ENCODE results near the gene ACSL1. TPM values are rescaled to one million over a fixed set of nuclear protein-coding genes. Genes with fewer than 3 reads are reported as not detected.

The ACSL1 gene
- polyA plus RNA-seq, 1 donor from 2014 or later, result 30.7 TPM

DNA sequence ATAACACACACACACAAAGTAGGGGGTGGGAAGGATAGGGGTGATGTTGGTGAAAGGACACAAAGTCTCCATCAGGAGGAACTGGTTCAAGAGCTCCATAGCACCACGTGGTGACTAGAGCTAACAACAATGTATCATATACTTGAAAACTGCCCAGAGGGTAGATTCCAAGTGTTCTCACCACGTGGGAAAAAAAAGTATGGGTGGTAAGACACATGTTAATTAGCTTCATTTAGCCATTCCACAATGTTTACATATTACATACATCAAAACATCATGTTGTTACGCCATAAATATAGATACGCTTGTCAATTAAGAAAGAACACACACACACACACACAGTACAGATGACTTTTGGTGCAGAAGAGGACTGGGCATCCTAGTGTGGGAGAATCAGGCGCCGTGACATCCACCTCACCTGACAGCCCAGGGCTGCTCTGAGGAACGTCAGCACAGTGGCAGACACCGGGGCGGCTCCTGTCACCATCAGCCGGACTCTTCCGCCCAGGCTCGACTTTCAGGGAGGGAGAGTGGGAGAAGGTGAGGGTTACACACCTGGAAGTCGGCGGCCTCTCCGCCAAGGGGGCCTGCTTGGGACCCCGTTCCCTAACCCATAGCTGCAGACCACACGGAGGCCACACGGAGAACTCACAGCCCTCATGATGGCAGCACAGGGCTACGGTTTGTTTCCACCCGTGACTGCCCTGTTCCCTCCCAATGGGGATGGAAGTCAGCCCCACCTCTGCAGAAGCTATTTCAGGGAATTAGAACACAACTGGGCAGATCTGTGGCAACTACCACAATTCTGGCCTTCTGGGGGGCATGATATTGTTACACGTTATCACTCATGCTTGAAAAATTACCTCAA is 60.1 kb downstream of the ACSL1 start:
- no peaks in the 10 kb centered on the region for H3K79me2 ChIP-seq (replicated peaks; ENCODE audit: insufficient read depth, low read length)

GRCh38 chr4:184764601-184765000 is 61.2 kb downstream of the ACSL1 start:
- TF ChIP-seq POLR2AphosphoS5 (IDR thresholded peaks at IDR 0.05) (no peak), SMC3 (conservative IDR thresholded peaks at IDR 0.05; ENCODE audit: poor library complexity) (no peak), EP300 (conservative IDR thresholded peaks at IDR 0.05; ENCODE audit: poor library complexity, severe bottlenecking) (no peak), EZH2 (IDR thresholded peaks at IDR 0.05; ENCODE audit: borderline replicate concordance, insufficient read depth, low read length, poor library complexity, severe bottlenecking) (no peak), TAF1 (IDR thresholded peaks at IDR 0.05; ENCODE audit: low read depth) (no peak), RAD21 (conservative IDR thresholded peaks at IDR 0.05) (no peak), MXI1 (conservative IDR thresholded peaks at IDR 0.05; ENCODE audit: poor library complexity, severe bottlenecking) (no peak)
- TF ChIP-seq, protein P1, sequence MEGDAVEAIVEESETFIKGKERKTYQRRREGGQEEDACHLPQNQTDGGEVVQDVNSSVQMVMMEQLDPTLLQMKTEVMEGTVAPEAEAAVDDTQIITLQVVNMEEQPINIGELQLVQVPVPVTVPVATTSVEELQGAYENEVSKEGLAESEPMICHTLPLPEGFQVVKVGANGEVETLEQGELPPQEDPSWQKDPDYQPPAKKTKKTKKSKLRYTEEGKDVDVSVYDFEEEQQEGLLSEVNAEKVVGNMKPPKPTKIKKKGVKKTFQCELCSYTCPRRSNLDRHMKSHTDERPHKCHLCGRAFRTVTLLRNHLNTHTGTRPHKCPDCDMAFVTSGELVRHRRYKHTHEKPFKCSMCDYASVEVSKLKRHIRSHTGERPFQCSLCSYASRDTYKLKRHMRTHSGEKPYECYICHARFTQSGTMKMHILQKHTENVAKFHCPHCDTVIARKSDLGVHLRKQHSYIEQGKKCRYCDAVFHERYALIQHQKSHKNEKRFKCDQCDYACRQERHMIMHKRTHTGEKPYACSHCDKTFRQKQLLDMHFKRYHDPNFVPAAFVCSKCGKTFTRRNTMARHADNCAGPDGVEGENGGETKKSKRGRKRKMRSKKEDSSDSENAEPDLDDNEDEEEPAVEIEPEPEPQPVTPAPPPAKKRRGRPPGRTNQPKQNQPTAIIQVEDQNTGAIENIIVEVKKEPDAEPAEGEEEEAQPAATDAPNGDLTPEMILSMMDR (IDR thresholded peaks at IDR 0.05; ENCODE audit: poor library complexity, severe bottlenecking), result no peak
- TF ChIP-seq, protein P2, sequence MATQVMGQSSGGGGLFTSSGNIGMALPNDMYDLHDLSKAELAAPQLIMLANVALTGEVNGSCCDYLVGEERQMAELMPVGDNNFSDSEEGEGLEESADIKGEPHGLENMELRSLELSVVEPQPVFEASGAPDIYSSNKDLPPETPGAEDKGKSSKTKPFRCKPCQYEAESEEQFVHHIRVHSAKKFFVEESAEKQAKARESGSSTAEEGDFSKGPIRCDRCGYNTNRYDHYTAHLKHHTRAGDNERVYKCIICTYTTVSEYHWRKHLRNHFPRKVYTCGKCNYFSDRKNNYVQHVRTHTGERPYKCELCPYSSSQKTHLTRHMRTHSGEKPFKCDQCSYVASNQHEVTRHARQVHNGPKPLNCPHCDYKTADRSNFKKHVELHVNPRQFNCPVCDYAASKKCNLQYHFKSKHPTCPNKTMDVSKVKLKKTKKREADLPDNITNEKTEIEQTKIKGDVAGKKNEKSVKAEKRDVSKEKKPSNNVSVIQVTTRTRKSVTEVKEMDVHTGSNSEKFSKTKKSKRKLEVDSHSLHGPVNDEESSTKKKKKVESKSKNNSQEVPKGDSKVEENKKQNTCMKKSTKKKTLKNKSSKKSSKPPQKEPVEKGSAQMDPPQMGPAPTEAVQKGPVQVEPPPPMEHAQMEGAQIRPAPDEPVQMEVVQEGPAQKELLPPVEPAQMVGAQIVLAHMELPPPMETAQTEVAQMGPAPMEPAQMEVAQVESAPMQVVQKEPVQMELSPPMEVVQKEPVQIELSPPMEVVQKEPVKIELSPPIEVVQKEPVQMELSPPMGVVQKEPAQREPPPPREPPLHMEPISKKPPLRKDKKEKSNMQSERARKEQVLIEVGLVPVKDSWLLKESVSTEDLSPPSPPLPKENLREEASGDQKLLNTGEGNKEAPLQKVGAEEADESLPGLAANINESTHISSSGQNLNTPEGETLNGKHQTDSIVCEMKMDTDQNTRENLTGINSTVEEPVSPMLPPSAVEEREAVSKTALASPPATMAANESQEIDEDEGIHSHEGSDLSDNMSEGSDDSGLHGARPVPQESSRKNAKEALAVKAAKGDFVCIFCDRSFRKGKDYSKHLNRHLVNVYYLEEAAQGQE (IDR thresholded peaks at IDR 0.05; ENCODE audit: borderline replicate concordance), result no peak
- H2AFZ ChIP-seq (ENCODE audit: low read depth, low read length), result no peak overlapping the region

More for the DNA sequence above, 60.1 kb downstream of the ACSL1 start:
- H4K20me1 ChIP-seq (ENCODE audit: insufficient read depth), result no peaks in the 10 kb centered on the region
- no peaks in the 10 kb centered on the region for H3K9me3 ChIP-seq (ENCODE audit: low read length)
- H3K4me3 ChIP-seq (ENCODE audit: low read length), result no peak overlapping the region
- H3K27me3 ChIP-seq (ENCODE audit: insufficient read depth, low read depth, low read length), result no peaks in the 10 kb centered on the region
- no peak overlapping the region for H3K4me2 ChIP-seq (ENCODE audit: low read length)
- H3K36me3 ChIP-seq (ENCODE audit: insufficient read depth, low read length), result peaks cover 2% of the 10 kb centered on the region
- TF ChIP-seq EZH2 (IDR thresholded peaks at IDR 0.05; ENCODE audit: borderline replicate concordance, insufficient read depth, low read length, poor library complexity, severe bottlenecking), result no peak
- no peak for TF ChIP-seq POLR2AphosphoS5 (IDR thresholded peaks at IDR 0.05)
- TF ChIP-seq RAD21 (conservative IDR thresholded peaks at IDR 0.05), result no peak
- TF ChIP-seq MXI1 (conservative IDR thresholded peaks at IDR 0.05; ENCODE audit: poor library complexity, severe bottlenecking), result no peak
- no peak for TF ChIP-seq SMC3 (conservative IDR thresholded peaks at IDR 0.05; ENCODE audit: poor library complexity)
- TF ChIP-seq, protein P2 (IDR thresholded peaks at IDR 0.05; ENCODE audit: borderline replicate concordance), result no peak
- TF ChIP-seq, protein P1 (IDR thresholded peaks at IDR 0.05; ENCODE audit: poor library complexity, severe bottlenecking), result no peak
- no peak for TF ChIP-seq TAF1 (IDR thresholded peaks at IDR 0.05; ENCODE audit: low read depth)
- TF ChIP-seq EP300 (conservative IDR thresholded peaks at IDR 0.05; ENCODE audit: poor library complexity, severe bottlenecking), result no peak
- no peaks in the 10 kb centered on the region for H3F3A ChIP-seq (ENCODE audit: insufficient read depth, low read length, poor library complexity, severe bottlenecking)
- H2AFZ ChIP-seq (ENCODE audit: low read depth, low read length), result no peak overlapping the region
- no peak overlapping the region for H3K27ac ChIP-seq (ENCODE audit: low read length)
- no peaks in the 10 kb centered on the region for H3K9me2 ChIP-seq (ENCODE audit: insufficient read depth, low read length)
- H3K9ac ChIP-seq (ENCODE audit: low read length), result no peak overlapping the region

More at GRCh38 chr4:184764601-184765000, 61.2 kb downstream of the ACSL1 start:
- no peaks in the 10 kb centered on the region for H3K9me3 ChIP-seq (ENCODE audit: low read length)
- no peak overlapping the region for H3K27ac ChIP-seq (ENCODE audit: low read length)
- no peaks in the 10 kb centered on the region for H3K27me3 ChIP-seq (ENCODE audit: insufficient read depth, low read depth, low read length)
- peaks cover 4% of the 10 kb centered on the region for H3K36me3 ChIP-seq (ENCODE audit: insufficient read depth, low read length)
- no peaks in the 10 kb centered on the region for H3K79me2 ChIP-seq (replicated peaks; ENCODE audit: insufficient read depth, low read length)
- no peaks in the 10 kb centered on the region for H4K20me1 ChIP-seq (ENCODE audit: insufficient read depth)
- H3K4me3 ChIP-seq (ENCODE audit: low read length), result no peak overlapping the region
- no peak overlapping the region for H3K4me2 ChIP-seq (ENCODE audit: low read length)
- H3K9ac ChIP-seq (ENCODE audit: low read length), result no peak overlapping the region
- no peaks in the 10 kb centered on the region for H3K9me2 ChIP-seq (ENCODE audit: insufficient read depth, low read length)
- H3F3A ChIP-seq (ENCODE audit: insufficient read depth, low read length, poor library complexity, severe bottlenecking), result no peaks in the 10 kb centered on the region
